ENCODE data around the gene FSHB. TPM values are rescaled to one million over a fixed set of nuclear protein-coding genes. Genes with fewer than 3 reads are reported as not detected.
"Not testable (repeated sequence)": the region's sequence is repeated elsewhere in the genome, so short reads cannot be mapped to it uniquely, and the experiment has no call there.

FSHB gene
- total RNA-seq, 1 experiment from 2014 or later, result not detected

DNA sequence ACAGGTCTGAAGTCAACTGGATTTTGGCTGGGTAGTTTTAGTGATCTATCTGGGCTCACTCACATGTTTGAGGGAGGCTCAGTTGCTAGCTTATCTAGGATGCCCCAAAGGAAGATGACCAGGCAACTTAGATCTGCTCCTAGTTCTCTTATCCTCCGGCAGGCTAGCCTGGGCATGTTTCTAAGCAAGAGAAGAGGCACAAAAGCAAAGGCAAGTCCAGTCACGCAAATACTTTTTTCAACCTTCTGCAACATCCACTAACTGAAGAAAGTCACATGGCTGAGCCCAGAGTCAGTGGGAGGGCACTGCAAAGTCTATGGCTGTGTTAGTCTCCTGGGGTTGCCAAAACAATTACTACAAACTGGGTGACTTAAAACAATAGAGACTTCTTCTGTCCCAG is 32.9 kb upstream of the FSHB start:
- no peak overlapping the region for H4K8ac ChIP-seq (replicated peaks; ENCODE audit: insufficient read length, low read depth, low read length)
- H3K56ac ChIP-seq (ENCODE audit: insufficient read length, low read depth, low read length), result no peak overlapping the region
- H3K36me3 Mint-ChIP-seq (ENCODE audit: insufficient read depth in 1 of 3, low read depth in 3 of 3), result no peaks in the 10 kb centered on the region
- DNase-seq, result no peak
- no peak overlapping the region; a peak in 1 of 7 replicates for H3K27ac Mint-ChIP-seq
- peaks cover 13% of the 10 kb centered on the region for H3K27me3 Mint-ChIP-seq (ENCODE audit: low read depth)
- WGBS (ENCODE audit: extremely low coverage, insufficient read length, low lambda C conversion rate), result no CpG with 5 or more reads among the region's 2 CpGs
- no peaks in the 10 kb centered on the region for H3K9me3 ChIP-seq (ENCODE audit: control insufficient read depth, low read depth, low read length)
- no peak overlapping the region for H3K4me2 ChIP-seq (ENCODE audit: insufficient read depth, insufficient read length, low read length)
- H3T11ph ChIP-seq (ENCODE audit: low read length), result no peak overlapping the region
- TF ChIP-seq CTCF (conservative IDR thresholded peaks at IDR 0.05), result no peak
- no peak overlapping the region for H2AFZ ChIP-seq (ENCODE audit: low read length)
- H3K14ac ChIP-seq (ENCODE audit: insufficient read depth, low read length), result no peak overlapping the region
- H4K91ac ChIP-seq (ENCODE audit: insufficient read length, low read depth, low read length), result no peak overlapping the region
- H3K27me3 ChIP-seq (ENCODE audit: insufficient read depth, low read length), result no peaks in the 10 kb centered on the region
- H3K79me2 ChIP-seq (ENCODE audit: insufficient read depth, low read length), result no peaks in the 10 kb centered on the region
- no peak overlapping the region for H2AK5ac ChIP-seq (ENCODE audit: insufficient read length, low read length)
- no peak overlapping the region for H3K23ac ChIP-seq (ENCODE audit: insufficient read length, low read depth, low read length)
- H2BK12ac ChIP-seq (ENCODE audit: insufficient read length, low read depth, low read length), result no peak overlapping the region
- peaks cover 0 to 2% of the 10 kb centered on the region in 2 experiments; a peak in 1 of 4 replicates for H3K4me1 Mint-ChIP-seq
- H2BK20ac ChIP-seq (ENCODE audit: low read depth, low read length, poor library complexity, severe bottlenecking), result no peak overlapping the region
- H3K4me3 Mint-ChIP-seq, result no peak overlapping the region
- no peak overlapping the region for H3K18ac ChIP-seq (ENCODE audit: insufficient read length, low read depth, low read length)
- no peak overlapping the region for H3K9ac ChIP-seq (ENCODE audit: extremely low read depth, insufficient read length, low read length)
- H4K5ac ChIP-seq (ENCODE audit: insufficient read length, low read depth, low read length), result no peak overlapping the region
- peaks cover 0 to 6% of the 10 kb centered on the region in 2 experiments; a peak in 1 of 5 replicates for H3K9me3 Mint-ChIP-seq
- no peaks in the 10 kb centered on the region for H4K20me1 ChIP-seq (ENCODE audit: control insufficient read depth, insufficient read depth, insufficient read length)
- H3K79me1 ChIP-seq (ENCODE audit: insufficient read depth, low read depth, low read length, poor library complexity, severe bottlenecking), result no peaks in the 10 kb centered on the region
- H3K23me2 ChIP-seq (ENCODE audit: insufficient read length, low read depth, low read length, poor library complexity, severe bottlenecking), result no peaks in the 10 kb centered on the region
- no peak overlapping the region for H2BK120ac ChIP-seq (ENCODE audit: low read depth, low read length, poor library complexity, severe bottlenecking)
- H3K4ac ChIP-seq (ENCODE audit: low read depth, low read length), result no peak overlapping the region
- no peak overlapping the region for H3K27ac ChIP-seq (ENCODE audit: insufficient read length, low read depth, low read length)
- no peak overlapping the region for H2BK15ac ChIP-seq (ENCODE audit: low read depth, low read length)
- no peak overlapping the region for H2BK5ac ChIP-seq (ENCODE audit: insufficient read length, low read length)
- H3K4me1 ChIP-seq (ENCODE audit: insufficient read depth, low read length), result no peaks in the 10 kb centered on the region

DNA sequence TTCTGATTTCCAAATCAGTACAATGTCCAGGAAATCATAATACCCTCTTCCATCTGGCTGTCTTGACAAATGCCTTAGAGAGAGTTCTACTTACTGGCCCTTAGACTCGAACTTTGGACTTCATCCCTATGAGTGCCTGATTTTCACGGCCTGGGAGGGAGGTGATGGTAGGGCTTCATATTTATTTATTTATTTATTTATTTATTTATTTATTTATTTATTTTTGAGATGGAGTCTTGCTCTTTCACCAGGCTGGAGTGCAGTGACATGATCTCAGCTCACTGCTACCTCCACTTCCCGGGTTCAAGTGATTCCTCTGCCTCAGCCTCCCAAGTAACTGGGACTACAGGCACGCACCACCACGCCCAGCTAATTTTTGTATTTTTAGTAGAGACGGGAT is 27.8 kb upstream of the FSHB start:
- H2BK120ac ChIP-seq (ENCODE audit: low read depth, low read length, poor library complexity, severe bottlenecking); H3K79me2 ChIP-seq (ENCODE audit: insufficient read depth, low read length); H3K4me1 ChIP-seq (ENCODE audit: insufficient read depth, low read length); H2AK5ac ChIP-seq (ENCODE audit: insufficient read length, low read length); H3K14ac ChIP-seq (ENCODE audit: insufficient read depth, low read length); H3K4me2 ChIP-seq (ENCODE audit: insufficient read depth, insufficient read length, low read length); H2BK5ac ChIP-seq (ENCODE audit: insufficient read length, low read length); H3K4ac ChIP-seq (ENCODE audit: low read depth, low read length); H3K9ac ChIP-seq (ENCODE audit: extremely low read depth, insufficient read length, low read length); H3K18ac ChIP-seq (ENCODE audit: insufficient read length, low read depth, low read length); H3K27me3 ChIP-seq (ENCODE audit: insufficient read depth, low read length); H2BK20ac ChIP-seq (ENCODE audit: low read depth, low read length, poor library complexity, severe bottlenecking); H2BK12ac ChIP-seq (ENCODE audit: insufficient read length, low read depth, low read length); H4K5ac ChIP-seq (ENCODE audit: insufficient read length, low read depth, low read length); H4K20me1 ChIP-seq (ENCODE audit: control insufficient read depth, insufficient read depth, insufficient read length); H3K9me3 Mint-ChIP-seq; H3K79me1 ChIP-seq (ENCODE audit: insufficient read depth, low read depth, low read length, poor library complexity, severe bottlenecking); DNase-seq; H4K91ac ChIP-seq (ENCODE audit: insufficient read length, low read depth, low read length); H3K23ac ChIP-seq (ENCODE audit: insufficient read length, low read depth, low read length); H3K4me3 Mint-ChIP-seq; H4K8ac ChIP-seq (replicated peaks; ENCODE audit: insufficient read length, low read depth, low read length); H3K27ac ChIP-seq (ENCODE audit: insufficient read length, low read depth, low read length); H3K36me3 Mint-ChIP-seq (ENCODE audit: insufficient read depth in 1 of 3, low read depth in 3 of 3); H3K23me2 ChIP-seq (ENCODE audit: insufficient read length, low read depth, low read length, poor library complexity, severe bottlenecking); H3K56ac ChIP-seq (ENCODE audit: insufficient read length, low read depth, low read length); H2BK15ac ChIP-seq (ENCODE audit: low read depth, low read length); H3K27ac Mint-ChIP-seq; H2AFZ ChIP-seq (ENCODE audit: low read length); H3K9me3 ChIP-seq (ENCODE audit: control insufficient read depth, low read depth, low read length); H3T11ph ChIP-seq (ENCODE audit: low read length): not testable (repeated sequence)
- no CpG with 5 or more reads among the region's 6 CpGs for WGBS (ENCODE audit: extremely low coverage, insufficient read length, low lambda C conversion rate)
- peaks cover 11% of the 10 kb centered on the region in 2 experiments for H3K4me1 Mint-ChIP-seq
- peaks cover 20% of the 10 kb centered on the region for H3K27me3 Mint-ChIP-seq (ENCODE audit: low read depth)

All from H9 (cell line).